HepG2 (cell line): ENCODE results near the gene ULBP1. TPM values are rescaled to one million over a fixed set of nuclear protein-coding genes. Genes with fewer than 3 reads are reported as not detected.

ENCODE experiments used
- ADNP ChIP-seq: sonication (generic); formaldehyde crosslinking; IDR thresholded peaks from 2 replicates; pipeline ENCODE4 v1.4.0; 2020; ENCODE audit warnings: missing genetic modification reagents
- ATF7 ChIP-seq, 2 experiments: fragments of 450-650 bp in 1 of 2; sonication (generic) in 1 of 2; formaldehyde crosslinking in 1 of 2; IDR thresholded peaks; 2 replicates each; pipeline versions ENCODE4 v1.4.0 to v1.6.1; 2016 to 2020; ENCODE audit warnings: antibody characterized with exemption in 1 of 2, mild to moderate bottlenecking in 1 of 2, missing genetic modification reagents in 1 of 2
- CCAR2 ChIP-seq: fragments of 200-400 bp; formaldehyde crosslinking; optimal IDR thresholded peaks from 2 replicates; pipeline ENCODE3; 2018; ENCODE audit warnings: low read depth, mild to moderate bottlenecking, low read length, moderate library complexity
- E2F1 ChIP-seq: sonication (generic); formaldehyde crosslinking; IDR thresholded peaks from 2 replicates; pipeline ENCODE4 v1.5.0; 2020; ENCODE audit warnings: missing genetic modification reagents
- FOSL2 ChIP-seq: sonication (generic); formaldehyde crosslinking; IDR thresholded peaks from 2 replicates; pipeline ENCODE4 v1.4.0; 2020; ENCODE audit warnings: missing genetic modification reagents
- HOMEZ ChIP-seq: IDR thresholded peaks from 2 replicates; pipeline ENCODE4 v1.6.1; 2016; ENCODE audit warnings: low read depth
- NCOA1 ChIP-seq: sonication (generic); formaldehyde crosslinking; IDR thresholded peaks from 2 replicates; pipeline ENCODE4 v1.9.0; 2021; ENCODE audit warnings: missing genetic modification reagents
- RAD51 ChIP-seq: fragments of 450-650 bp; IDR thresholded peaks from 2 replicates; pipeline ENCODE4 v1.6.1; 2016; ENCODE audit warnings: borderline replicate concordance
- RBM39 ChIP-seq: fragments of 200-400 bp; formaldehyde crosslinking; IDR thresholded peaks from one replicate; pipeline ENCODE4 v1.6.1; 2018; ENCODE audit warnings: antibody characterized with exemption, mild to moderate bottlenecking, low read depth, low read length; ENCODE audit not compliant: poor library complexity, severe bottlenecking
- TARDBP ChIP-seq: sonication (generic); formaldehyde crosslinking; IDR thresholded peaks from 2 replicates; pipeline ENCODE4 v1.8.0; 2022; ENCODE audit warnings: mild to moderate bottlenecking, missing genetic modification reagents
- ZBTB33 ChIP-seq: sonication (generic); formaldehyde crosslinking; IDR thresholded peaks from 2 replicates; pipeline ENCODE4 v1.4.0; 2020; ENCODE audit warnings: missing genetic modification reagents
- ZC3H4 ChIP-seq: sonication (generic); formaldehyde crosslinking; IDR thresholded peaks from 2 replicates; pipeline ENCODE4 v1.4.0; 2020; ENCODE audit warnings: missing genetic modification reagents, borderline replicate concordance
- ZFY ChIP-seq: sonication (generic); formaldehyde crosslinking; IDR thresholded peaks from 2 replicates; pipeline ENCODE4 v1.4.0; 2020; ENCODE audit warnings: missing genetic modification reagents
- ZNF101 ChIP-seq: sonication (generic); formaldehyde crosslinking; IDR thresholded peaks from 2 replicates; pipeline ENCODE4 v1.4.0; 2020; ENCODE audit warnings: mild to moderate bottlenecking, low read depth, missing genetic modification reagents, borderline replicate concordance
- ZNF230 ChIP-seq: sonication (generic); formaldehyde crosslinking; IDR thresholded peaks from 2 replicates; pipeline ENCODE4 v1.4.0; 2020; ENCODE audit warnings: mild to moderate bottlenecking, missing genetic modification reagents
- ZNF331 ChIP-seq: sonication (generic); formaldehyde crosslinking; IDR thresholded peaks from 2 replicates; pipeline ENCODE4 v1.4.0; 2020; ENCODE audit warnings: missing genetic modification reagents
- ZNF382 ChIP-seq: sonication (generic); formaldehyde crosslinking; IDR thresholded peaks from 2 replicates; pipeline ENCODE4 v1.5.0; 2020; ENCODE audit warnings: missing genetic modification reagents, mild to moderate bottlenecking, borderline replicate concordance
- ZNF512B ChIP-seq: sonication (generic); formaldehyde crosslinking; IDR thresholded peaks from 2 replicates; pipeline ENCODE4 v1.5.1; 2020; ENCODE audit warnings: missing genetic modification reagents, mild to moderate bottlenecking, borderline replicate concordance
- ZNF577 ChIP-seq: sonication (generic); formaldehyde crosslinking; IDR thresholded peaks from 2 replicates; pipeline ENCODE4 v1.4.0; 2020; ENCODE audit warnings: mild to moderate bottlenecking, low read depth, missing genetic modification reagents, borderline replicate concordance
- polyA plus RNA-seq, 8 experiments: library from polyadenylated mRNA; depleted of rRNA in 3 of 8; stranded (reverse) in 7 of 8; unstranded in 1 of 8; fragments of >200 nt; fragmentation: Illumina TruSeq in 4 of 8; extraction: Trizol in 4 of 8; gene quantifications; 2 replicates each; pipeline versions ENCODE4 v1.2.1 to v1.2.3, GENCODE V29; 2011 to 2016; ENCODE audit warnings: low read depth in 4 of 8, missing spikeins in 1 of 8, mixed read lengths in 1 of 8; ENCODE audit not compliant: insufficient read depth in 1 of 8
- total RNA-seq, 5 experiments: library from RNA; depleted of rRNA; stranded (reverse); fragments of >200 nt; fragmentation: Illumina TruSeq; extraction: Trizol; gene quantifications; 2 replicates each; pipeline ENCODE4 v1.2.3, GENCODE V29; 2016; ENCODE audit warnings: low read depth in 1 of 5

ULBP1 gene
- total and polyA plus RNA-seq, 2 of the 13 experiments (the other 11 are each of a cell fraction or from before 2014, with no cell fraction given): 0.04 to 0.09 TPM

GRCh38 chr6:149963462-149964307 is at the start of gene ULBP1 (continued):
- TF ChIP-seq HOMEZ (CRISPR knock-in tag): no peak
- TF ChIP-seq RAD51: no peak
- TF ChIP-seq ZNF382 (CRISPR knock-in tag): no peak
- TF ChIP-seq ZNF577 (CRISPR knock-in tag): no peak
- no peak for TF ChIP-seq ZNF512B (CRISPR knock-in tag)
- no peak for TF ChIP-seq NCOA1 (CRISPR knock-in tag)
- no peak for TF ChIP-seq ATF7 (IDR thresholded peaks at IDR 0.05)
- TF ChIP-seq ATF7 (CRISPR knock-in tag; IDR thresholded peaks at IDR 0.05): no peak
- TF ChIP-seq TARDBP (CRISPR knock-in tag): no peak
- TF ChIP-seq FOSL2 (CRISPR knock-in tag): peak; percentile 16; the same call in 1 of the 2 replicates
- TF ChIP-seq ZC3H4: no peak
- no peak for TF ChIP-seq CCAR2
- TF ChIP-seq ZNF230 (CRISPR knock-in tag): no peak
- peak; percentile 6 for TF ChIP-seq RBM39
- no peak for TF ChIP-seq ZFY
- TF ChIP-seq ADNP (CRISPR knock-in tag): no peak
- no peak for TF ChIP-seq ZNF331 (CRISPR knock-in tag)
- no peak for TF ChIP-seq E2F1 (CRISPR knock-in tag)
- TF ChIP-seq ZBTB33 (CRISPR knock-in tag): peak; percentile 92
- no peak for TF ChIP-seq ZNF101
